Measurements from ENCODE around the gene NFE2L2. TPM values are rescaled to one million over a fixed set of nuclear protein-coding genes. Genes with fewer than 3 reads are reported as not detected.
"Not testable (repeated sequence)": the region's sequence is repeated elsewhere in the genome, so short reads cannot be mapped to it uniquely, and the experiment has no call there.

NFE2L2 gene
- 105 TPM for total RNA-seq
- long read RNA-seq, transcript NFE2L2-201 (5 exons, 2,853 nt), result major isoform, 144 of 210 reads
- long read RNA-seq, transcript NFE2L2-202 (5 exons, 2,651 nt), result minor isoform, 38 of 210 reads
- long read RNA-seq, partial matches to known transcripts, result 6 of 210 reads
- long read RNA-seq, other reads (novel, unspliced or antisense), result 17 of 210 reads

GRCh38 chr2:177264693-177265587 is at the start of gene NFE2L2:
NFE2L2 (minus strand) TSS chr2:177264727; CDS start chr2:177264576, 151 bp downstream.
- peak; percentile 25 for TF ChIP-seq CTCF (IDR thresholded peaks at IDR 0.05)
- ATAC-seq (peak; percentile 89 to 93), DNase-seq (peak; percentile 94)
- Histone ChIP-seq H3K27me3 (ENCODE audit: low read depth) (no peaks in the 10 kb centered on the region), H3K4me3 (peak within 1 kb of the TSS; percentile 94), H3K4me1 (peaks cover 39% of the 10 kb centered on the region), H3K9me3 (no peaks in the 10 kb centered on the region), H3K27ac (peak within 1 kb of the TSS; percentile 100), H3K36me3 (no peaks in the 10 kb centered on the region)
- intact Hi-C loops (cut with DNase I), result loop anchor here (10.0 kb wide), 1 partner anchor 100 kb away; no protein-coding TSS in a partner anchor

- Histone ChIP-seq H3K9me3 (no peaks in the 10 kb centered on the region), H3K4me3 (no peak overlapping the region), H3K36me3 (no peaks in the 10 kb centered on the region), H3K4me1 (no peaks in the 10 kb centered on the region), H3K27me3 (ENCODE audit: low read depth) (no peaks in the 10 kb centered on the region), H3K27ac (no peak overlapping the region)
- intact Hi-C loops (cut with DNase I), result no loop called here
- DNase-seq, result no peak
- no peak for ATAC-seq
- no peak for TF ChIP-seq CTCF (IDR thresholded peaks at IDR 0.05)
Measured at GRCh38 chr2:177314194-177314593, 49.7 kb upstream of the NFE2L2 start.

- DNase-seq, result no peak
- intact Hi-C loops (cut with DNase I), result no loop called here
- TF ChIP-seq CTCF (IDR thresholded peaks at IDR 0.05), result no peak
- no peak for ATAC-seq
- no peak overlapping the region for H3K27ac ChIP-seq
- H3K4me3 ChIP-seq, result no peak overlapping the region
- no peaks in the 10 kb centered on the region for H3K27me3 ChIP-seq (ENCODE audit: low read depth)
- H3K9me3 ChIP-seq, result no peaks in the 10 kb centered on the region
- H3K36me3 ChIP-seq, result no peaks in the 10 kb centered on the region
- no peaks in the 10 kb centered on the region for H3K4me1 ChIP-seq
Measured at GRCh38 chr2:177313162-177313781, 48.7 kb upstream of the NFE2L2 start.

GRCh38 chr2:177312562-177312961 is 48.0 kb upstream of the NFE2L2 start:
- Histone ChIP-seq H3K27ac (no peak overlapping the region), H3K36me3 (no peaks in the 10 kb centered on the region), H3K9me3 (no peaks in the 10 kb centered on the region), H3K4me3 (no peak overlapping the region), H3K27me3 (ENCODE audit: low read depth) (no peaks in the 10 kb centered on the region), H3K4me1 (no peaks in the 10 kb centered on the region)
- intact Hi-C loops (cut with DNase I), result no loop called here
- TF ChIP-seq CTCF (IDR thresholded peaks at IDR 0.05), result no peak
- DNase-seq (no peak), ATAC-seq (no peak)

- H3K9me3 ChIP-seq; ATAC-seq; H3K4me1 ChIP-seq; DNase-seq; H3K27ac ChIP-seq; H3K36me3 ChIP-seq; H3K4me3 ChIP-seq; intact Hi-C loops (cut with DNase I); H3K27me3 ChIP-seq (ENCODE audit: low read depth): not testable (repeated sequence)
Measured at GRCh38 chr2:177309672-177310309, 45.3 kb upstream of the NFE2L2 start.
